GM12878 (cell line): ENCODE data around the gene CFAP45. TPM values are rescaled to one million over a fixed set of nuclear protein-coding genes. Genes with fewer than 3 reads are reported as not detected.

Source experiments
- ATAC-seq: fragments of 200-7000 bp; cut with Tn5 transposase; 3 replicates; pipeline ENCODE4 v1.9.1; 2020; ENCODE audit warnings: mild to moderate bottlenecking, moderate library complexity
- BruUV-seq: library from RNA; stranded (reverse); fragments of 400-500 nt; replicated peaks from 2 replicates; lab custom pipeline; 2021; lab: Mats Ljungman, UMichigan
- CTCF ChIA-PET: fragments of 300-600 bp; sonication (Branson Sonifier 250); formaldehyde crosslinking; extraction: SDS; loops from one replicate; lab custom pipeline; 2021; ENCODE audit warnings: inconsistent platforms; lab: Yijun Ruan, JAX
- POLR2A ChIA-PET: fragments of 350-600 bp; formaldehyde crosslinking; extraction: SDS; loops from one replicate; lab custom pipeline; 2021; ENCODE audit warnings: inconsistent platforms; lab: Charles Lee
- RAD21 ChIA-PET: fragments of 300-600 bp; sonication (Branson Sonifier 250); formaldehyde crosslinking; loops from one replicate; lab custom pipeline; 2023; ENCODE audit warnings: antibody characterized with exemption; ENCODE audit not compliant: unreplicated experiment; lab: Charles Lee
- SMC1A ChIA-PET: fragments of 300-600 bp; sonication (Branson Sonifier 250); formaldehyde crosslinking; loops from one replicate; lab custom pipeline; 2023; ENCODE audit not compliant: unreplicated experiment, uncharacterized antibody; lab: Charles Lee
- DNase-seq: peaks from one replicate; pipeline ENCODE4 v3.0.0-alpha.2; 2011; ENCODE audit warnings: low read depth, low spot score
- FAIRE-seq: peaks from 3 replicates; lab custom pipeline; 2011; peaks lifted over from hg19 to GRCh38; lab: Jason Lieb, UNC
- H2AFZ ChIP-seq: 2 replicates; pipeline ENCODE4 v1.6.0; 2011; ENCODE audit warnings: low read depth, low read length, control low read depth; ENCODE audit not compliant: control insufficient read depth
- H3K27ac ChIP-seq: 2 replicates; pipeline ENCODE4 v1.5.1; 2011; ENCODE audit warnings: control low read depth; ENCODE audit not compliant: control insufficient read depth, insufficient read depth
- H3K27me3 ChIP-seq, 2 experiments: replicated peaks in 1 of 2; 2 replicates each; pipeline versions ENCODE4 v1.6.0 to v1.6.1; 2011; ENCODE audit warnings: low read length in 1 of 2; ENCODE audit not compliant: control insufficient read depth in 2 of 2, insufficient read depth in 2 of 2
- H3K36me3 ChIP-seq, 2 experiments: 2 replicates each; pipeline ENCODE4 v1.5.1; 2011; ENCODE audit warnings: low read length in 1 of 2; ENCODE audit not compliant: control insufficient read depth in 2 of 2, insufficient read depth in 2 of 2
- H3K4me1 ChIP-seq: 2 replicates; pipeline ENCODE4 v1.6.1; 2011; ENCODE audit warnings: mild to moderate bottlenecking, low read length, moderate library complexity, mixed read lengths; ENCODE audit not compliant: control insufficient read depth, insufficient read depth
- H3K4me2 ChIP-seq: 2 replicates; pipeline ENCODE4 v1.6.0; 2011; ENCODE audit warnings: control low read depth; ENCODE audit not compliant: control insufficient read depth, insufficient read depth
- H3K4me3 ChIP-seq: fragments of 200-600 bp; sonication (generic); 2 replicates; pipeline ENCODE4 v1.5.1; 2016
- H3K79me2 ChIP-seq: 2 replicates; pipeline ENCODE4 v1.6.0; 2011; ENCODE audit warnings: low read length; ENCODE audit not compliant: control insufficient read depth, insufficient read depth
- H3K9ac ChIP-seq: 2 replicates; pipeline ENCODE4 v1.8.0; 2011; ENCODE audit warnings: low read length, control low read depth, mixed read lengths; ENCODE audit not compliant: control insufficient read depth, insufficient read depth
- H3K9me3 ChIP-seq: replicated peaks from 3 replicates; pipeline ENCODE4 v1.5.1; 2011; ENCODE audit warnings: mild to moderate bottlenecking, low read length; ENCODE audit not compliant: control insufficient read depth, insufficient read depth
- H4K20me1 ChIP-seq: 2 replicates; pipeline ENCODE4 v1.6.0; 2011; ENCODE audit not compliant: control insufficient read depth, insufficient read depth
- CREB1 ChIP-seq: IDR thresholded peaks from 2 replicates; pipeline ENCODE4 v1.6.1; 2012; ENCODE audit warnings: low read depth, mild to moderate bottlenecking, inconsistent platforms
- JUNB ChIP-seq: IDR thresholded peaks from 2 replicates; pipeline ENCODE4 v1.6.1; 2016; ENCODE audit warnings: antibody characterized with exemption, mild to moderate bottlenecking
- KAT2A ChIP-seq: conservative IDR thresholded peaks from 2 replicates; pipeline ENCODE4 v1.6.1; 2011; ENCODE audit warnings: low read depth, low read length; ENCODE audit not compliant: control insufficient read depth
- MTA2 ChIP-seq: fragments of 450-650 bp; IDR thresholded peaks from 2 replicates; pipeline ENCODE4 v1.6.1; 2016; ENCODE audit warnings: low read depth, mild to moderate bottlenecking, moderate library complexity
- NR2F1 ChIP-seq: fragments of 450-650 bp; conservative IDR thresholded peaks from 2 replicates; pipeline ENCODE4 v1.6.1; 2017; ENCODE audit warnings: mild to moderate bottlenecking
- POLR2AphosphoS5 ChIP-seq: IDR thresholded peaks from 2 replicates; pipeline ENCODE4 v1.6.1; 2011; ENCODE audit warnings: mild to moderate bottlenecking, low read length, inconsistent platforms
- SIN3A ChIP-seq: IDR thresholded peaks from 2 replicates; pipeline ENCODE4 v1.6.1; 2012; ENCODE audit warnings: low read depth, low read length, improper control_type of control experiment
- SMAD1 ChIP-seq: fragments of 450-650 bp; IDR thresholded peaks from 2 replicates; pipeline ENCODE4 v1.6.1; 2018; ENCODE audit warnings: mild to moderate bottlenecking, low read depth; ENCODE audit not compliant: partially characterized antibody
- SREBF2 ChIP-seq: IDR thresholded peaks from 2 replicates; pipeline ENCODE4 v1.6.1; 2012; ENCODE audit warnings: mild to moderate bottlenecking, low read length
- TAF1 ChIP-seq: IDR thresholded peaks from 2 replicates; pipeline ENCODE4 v1.6.1; 2011; ENCODE audit warnings: mild to moderate bottlenecking, low read depth, low read length, borderline replicate concordance
- TCF7 ChIP-seq: IDR thresholded peaks from 2 replicates; pipeline ENCODE4 v1.6.1; 2014; ENCODE audit warnings: antibody characterized with exemption, borderline replicate concordance
- ZBED1 ChIP-seq: IDR thresholded peaks from 2 replicates; pipeline ENCODE4 v1.6.1; 2016; ENCODE audit warnings: borderline replicate concordance
- ZNF24 ChIP-seq: fragments of 450-650 bp; IDR thresholded peaks from 2 replicates; pipeline ENCODE4 v1.6.1; 2017; ENCODE audit warnings: antibody characterized with exemption, mild to moderate bottlenecking
- WGBS: methylation state at CpG from one replicate; pipeline ENCODE4 v1.1.6; 2016; ENCODE audit warnings: low lambda C conversion rate; ENCODE audit not compliant: insufficient replicate concordance, insufficient coverage; ENCODE audit errors: missing lambda C conversion rate; 5-methylcytosine and 5-hydroxymethylcytosine counted together
- in situ Hi-C: fragments of 300-500 bp; cut with MboI; formaldehyde crosslinking; loops from 9 replicates; pipeline ENCODE4 v1.14.3; 2018; ENCODE audit warnings: mixed read lengths
- intact Hi-C: fragments of 100-400 bp; cut with micrococcal nuclease; formaldehyde crosslinking; loops from one replicate; pipeline ENCODE4 v1.14.2; 2022; ENCODE audit not compliant: unreplicated experiment
- polyA plus RNA-seq, 11 experiments: library from polyadenylated mRNA; depleted of rRNA in 4 of 11; unstranded in 6 of 11; stranded (reverse) in 5 of 11; fragments of >200 nt; fragmentation: Nextera tagmentation in 4 of 11; fragmentation: Illumina TruSeq in 1 of 11; extraction: Ambion mirVana in 4 of 11; extraction: Trizol in 1 of 11; gene quantifications; 1 replicate in 1 of 11; 2 replicates in 10 of 11; pipeline versions ENCODE4 v1.2.1 to v1.2.3, GENCODE V29; 2011 to 2016; ENCODE audit warnings: inconsistent platforms in 2 of 11, missing spikeins in 2 of 11, low read depth in 1 of 11
- total RNA-seq, 4 experiments: library from RNA; depleted of rRNA in 3 of 4; stranded (reverse); fragments of >200 nt in 3 of 4; fragmentation: Illumina TruSeq in 1 of 4; extraction: Trizol in 1 of 4; gene quantifications; 2 replicates each; pipeline versions ENCODE4 v1.2.1 to v1.2.3, GENCODE V29; 2013 to 2021
- TF ChIP-seq, protein P1 (sequence below): IDR thresholded peaks from 2 replicates; pipeline ENCODE4 v1.6.1; 2011; ENCODE audit warnings: borderline replicate concordance, low read depth, mild to moderate bottlenecking, moderate library complexity, mixed read lengths, low read length; ENCODE audit not compliant: insufficient read depth; ENCODE audit errors: extremely low read length
- TF ChIP-seq, protein P2 (sequence below): fragments of 450-650 bp; IDR thresholded peaks from 2 replicates; pipeline ENCODE4 v1.6.1; 2014; ENCODE audit warnings: mild to moderate bottlenecking
- TF ChIP-seq, protein P3 (sequence below): fragments of 450-650 bp; IDR thresholded peaks from 2 replicates; pipeline ENCODE4 v1.6.1; 2017; ENCODE audit warnings: mild to moderate bottlenecking, moderate library complexity

CFAP45 gene
- total and polyA plus RNA-seq, 10 of the 15 experiments (the other 5 are each of a cell fraction or from before 2014, with no cell fraction given), result 0.43 to 0.91 (median 0.67) TPM

DNA sequence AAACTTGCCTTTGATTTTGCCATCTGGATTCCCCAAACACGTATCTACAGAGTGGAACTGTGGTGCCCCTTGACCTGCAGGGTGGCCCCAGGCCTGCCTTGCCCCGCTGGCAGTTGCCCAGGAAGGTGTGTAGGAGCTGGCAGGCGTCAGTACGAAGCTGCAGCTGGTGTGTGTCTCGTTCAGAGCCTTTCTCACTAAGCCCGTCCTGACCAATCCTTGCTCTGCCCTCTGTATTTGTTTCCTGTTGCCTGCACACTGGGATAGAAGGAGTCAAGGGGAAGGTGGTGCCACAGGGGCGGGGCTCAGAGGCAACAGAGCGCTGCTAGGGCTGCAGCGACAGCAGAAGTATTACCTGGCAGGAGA is 32.3 kb downstream of the CFAP45 start (continued):
- TF ChIP-seq, protein P1, sequence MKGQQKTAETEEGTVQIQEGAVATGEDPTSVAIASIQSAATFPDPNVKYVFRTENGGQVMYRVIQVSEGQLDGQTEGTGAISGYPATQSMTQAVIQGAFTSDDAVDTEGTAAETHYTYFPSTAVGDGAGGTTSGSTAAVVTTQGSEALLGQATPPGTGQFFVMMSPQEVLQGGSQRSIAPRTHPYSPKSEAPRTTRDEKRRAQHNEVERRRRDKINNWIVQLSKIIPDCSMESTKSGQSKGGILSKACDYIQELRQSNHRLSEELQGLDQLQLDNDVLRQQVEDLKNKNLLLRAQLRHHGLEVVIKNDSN, result no peak
- TF ChIP-seq ZBED1 (no peak), SIN3A (no peak), MTA2 (no peak), CREB1 (no peak), JUNB (no peak)
- TF ChIP-seq, protein P2, sequence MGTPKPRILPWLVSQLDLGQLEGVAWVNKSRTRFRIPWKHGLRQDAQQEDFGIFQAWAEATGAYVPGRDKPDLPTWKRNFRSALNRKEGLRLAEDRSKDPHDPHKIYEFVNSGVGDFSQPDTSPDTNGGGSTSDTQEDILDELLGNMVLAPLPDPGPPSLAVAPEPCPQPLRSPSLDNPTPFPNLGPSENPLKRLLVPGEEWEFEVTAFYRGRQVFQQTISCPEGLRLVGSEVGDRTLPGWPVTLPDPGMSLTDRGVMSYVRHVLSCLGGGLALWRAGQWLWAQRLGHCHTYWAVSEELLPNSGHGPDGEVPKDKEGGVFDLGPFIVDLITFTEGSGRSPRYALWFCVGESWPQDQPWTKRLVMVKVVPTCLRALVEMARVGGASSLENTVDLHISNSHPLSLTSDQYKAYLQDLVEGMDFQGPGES, result no peak

DNA sequence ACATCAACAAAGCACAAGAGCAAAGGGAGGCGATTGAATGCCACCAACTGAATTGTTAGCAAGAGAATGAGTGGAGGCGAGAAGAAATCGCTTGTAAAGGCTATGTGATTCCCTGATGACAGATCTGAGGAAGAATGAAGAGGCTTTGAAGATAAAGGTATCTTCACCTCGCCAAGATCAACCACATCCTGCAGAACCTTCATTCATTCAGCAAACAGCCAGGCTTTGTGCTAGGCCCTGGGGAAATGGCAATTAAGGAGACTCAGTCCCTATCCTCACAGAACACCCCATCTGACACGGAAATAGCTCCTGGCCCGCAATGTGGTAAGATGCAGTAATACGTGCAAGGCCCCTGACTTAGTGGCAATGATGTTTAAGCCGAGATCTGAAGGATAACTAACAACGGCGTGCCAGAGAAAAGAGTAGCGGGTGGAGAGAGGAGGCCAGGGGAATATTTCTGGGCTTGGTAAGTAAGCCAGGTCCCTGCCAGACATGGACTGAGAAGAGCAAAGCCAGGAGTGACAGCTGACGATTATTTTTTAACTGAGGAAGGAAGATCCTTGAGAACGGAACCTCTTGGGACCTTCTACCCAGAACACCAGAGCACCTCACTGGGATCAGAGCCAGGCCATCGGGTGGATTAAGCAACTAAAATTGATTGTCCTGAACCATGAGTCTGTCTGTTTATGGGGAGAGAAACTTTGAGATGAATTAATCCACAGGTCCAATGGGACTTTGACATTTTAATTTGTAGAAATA is 32.9 kb downstream of the CFAP45 start:
- CTCF ChIA-PET, result interaction anchor here (1.6 kb wide), 1 partner anchor 24 kb away, joined by 3 read pairs; no protein-coding TSS in a partner anchor
- ATAC-seq (no peak), FAIRE-seq (no peak), DNase-seq (no peak)
- intact Hi-C loops (no loop called here), in situ Hi-C loops (no loop called here)
- RAD21 ChIA-PET, result no interaction called here
- Histone ChIP-seq H4K20me1 (no peaks in the 10 kb centered on the region), H3K79me2 (no peaks in the 10 kb centered on the region), H3K4me2 (no peak overlapping the region), H3K9ac (no peak overlapping the region), H3K27me3 (no peaks in the 10 kb centered on the region; a peak in 1 of 4 replicates), H3K4me3 (no peak overlapping the region), H2AFZ (no peak overlapping the region), H3K36me3 (no peaks in the 10 kb centered on the region), H3K9me3 (no peaks in the 10 kb centered on the region), H3K27ac (no peak overlapping the region), H3K4me1 (no peaks in the 10 kb centered on the region)
- BruUV-seq, result no TSS peak
- SMC1A ChIA-PET, result interaction anchor here (1.3 kb wide), 1 partner anchor 26 kb away, joined by 4 read pairs; no protein-coding TSS in a partner anchor
- TF ChIP-seq, protein P3, sequence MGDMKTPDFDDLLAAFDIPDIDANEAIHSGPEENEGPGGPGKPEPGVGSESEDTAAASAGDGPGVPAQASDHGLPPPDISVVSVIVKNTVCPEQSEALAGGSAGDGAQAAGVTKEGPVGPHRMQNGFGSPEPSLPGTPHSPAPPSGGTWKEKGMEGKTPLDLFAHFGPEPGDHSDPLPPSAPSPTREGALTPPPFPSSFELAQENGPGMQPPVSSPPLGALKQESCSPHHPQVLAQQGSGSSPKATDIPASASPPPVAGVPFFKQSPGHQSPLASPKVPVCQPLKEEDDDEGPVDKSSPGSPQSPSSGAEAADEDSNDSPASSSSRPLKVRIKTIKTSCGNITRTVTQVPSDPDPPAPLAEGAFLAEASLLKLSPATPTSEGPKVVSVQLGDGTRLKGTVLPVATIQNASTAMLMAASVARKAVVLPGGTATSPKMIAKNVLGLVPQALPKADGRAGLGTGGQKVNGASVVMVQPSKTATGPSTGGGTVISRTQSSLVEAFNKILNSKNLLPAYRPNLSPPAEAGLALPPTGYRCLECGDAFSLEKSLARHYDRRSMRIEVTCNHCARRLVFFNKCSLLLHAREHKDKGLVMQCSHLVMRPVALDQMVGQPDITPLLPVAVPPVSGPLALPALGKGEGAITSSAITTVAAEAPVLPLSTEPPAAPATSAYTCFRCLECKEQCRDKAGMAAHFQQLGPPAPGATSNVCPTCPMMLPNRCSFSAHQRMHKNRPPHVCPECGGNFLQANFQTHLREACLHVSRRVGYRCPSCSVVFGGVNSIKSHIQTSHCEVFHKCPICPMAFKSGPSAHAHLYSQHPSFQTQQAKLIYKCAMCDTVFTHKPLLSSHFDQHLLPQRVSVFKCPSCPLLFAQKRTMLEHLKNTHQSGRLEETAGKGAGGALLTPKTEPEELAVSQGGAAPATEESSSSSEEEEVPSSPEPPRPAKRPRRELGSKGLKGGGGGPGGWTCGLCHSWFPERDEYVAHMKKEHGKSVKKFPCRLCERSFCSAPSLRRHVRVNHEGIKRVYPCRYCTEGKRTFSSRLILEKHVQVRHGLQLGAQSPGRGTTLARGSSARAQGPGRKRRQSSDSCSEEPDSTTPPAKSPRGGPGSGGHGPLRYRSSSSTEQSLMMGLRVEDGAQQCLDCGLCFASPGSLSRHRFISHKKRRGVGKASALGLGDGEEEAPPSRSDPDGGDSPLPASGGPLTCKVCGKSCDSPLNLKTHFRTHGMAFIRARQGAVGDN, result no peak
- TF ChIP-seq SREBF2 (no peak), TAF1 (no peak), TCF7 (no peak), POLR2AphosphoS5 (no peak), SMAD1 (no peak), KAT2A (no peak), NR2F1 (no peak), ZNF24 (no peak)
- WGBS, result 53% methylated on average over 14 of the region's 14 CpGs
- POLR2A ChIA-PET, result no interaction called here
